ENCODE measurements around the gene ELOA.

- TF ChIP-seq, protein P1, sequence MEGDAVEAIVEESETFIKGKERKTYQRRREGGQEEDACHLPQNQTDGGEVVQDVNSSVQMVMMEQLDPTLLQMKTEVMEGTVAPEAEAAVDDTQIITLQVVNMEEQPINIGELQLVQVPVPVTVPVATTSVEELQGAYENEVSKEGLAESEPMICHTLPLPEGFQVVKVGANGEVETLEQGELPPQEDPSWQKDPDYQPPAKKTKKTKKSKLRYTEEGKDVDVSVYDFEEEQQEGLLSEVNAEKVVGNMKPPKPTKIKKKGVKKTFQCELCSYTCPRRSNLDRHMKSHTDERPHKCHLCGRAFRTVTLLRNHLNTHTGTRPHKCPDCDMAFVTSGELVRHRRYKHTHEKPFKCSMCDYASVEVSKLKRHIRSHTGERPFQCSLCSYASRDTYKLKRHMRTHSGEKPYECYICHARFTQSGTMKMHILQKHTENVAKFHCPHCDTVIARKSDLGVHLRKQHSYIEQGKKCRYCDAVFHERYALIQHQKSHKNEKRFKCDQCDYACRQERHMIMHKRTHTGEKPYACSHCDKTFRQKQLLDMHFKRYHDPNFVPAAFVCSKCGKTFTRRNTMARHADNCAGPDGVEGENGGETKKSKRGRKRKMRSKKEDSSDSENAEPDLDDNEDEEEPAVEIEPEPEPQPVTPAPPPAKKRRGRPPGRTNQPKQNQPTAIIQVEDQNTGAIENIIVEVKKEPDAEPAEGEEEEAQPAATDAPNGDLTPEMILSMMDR (conservative IDR thresholded peaks at IDR 0.05; ENCODE audit: low read depth in 2 of 2): no peak
- TF ChIP-seq ETS1 (IDR thresholded peaks at IDR 0.05) (no peak), NANOG (IDR thresholded peaks at IDR 0.05; ENCODE audit: borderline replicate concordance) (no peak), EZH2 (IDR thresholded peaks at IDR 0.05; ENCODE audit: low read depth, unreplicated experiment) (no peak), POLR2AphosphoS5 (IDR thresholded peaks at IDR 0.05; ENCODE audit: low read depth) (no peak)
These were observed 20.6 kb upstream of the ELOA start for GRCh38 chr1:23722652-23723051.
